GM10266 (cell line): ENCODE results near the gene SLC9A8.
"Not testable (repeated sequence)": the region's sequence is repeated elsewhere in the genome, so short reads cannot be mapped to it uniquely, and the experiment has no call there.

Experiments used
- DNase-seq: peaks from one replicate; pipeline ENCODE4 v3.0.0; 2012; ENCODE audit errors: extremely low spot score
- CTCF ChIP-seq: IDR thresholded peaks from 2 replicates; pipeline ENCODE4 v1.5.1; 2012; ENCODE audit warnings: mild to moderate bottlenecking, low read depth; ENCODE audit not compliant: control insufficient read depth, insufficient read depth; ENCODE audit errors: missing control alignments

The SLC9A8 gene

DNA sequence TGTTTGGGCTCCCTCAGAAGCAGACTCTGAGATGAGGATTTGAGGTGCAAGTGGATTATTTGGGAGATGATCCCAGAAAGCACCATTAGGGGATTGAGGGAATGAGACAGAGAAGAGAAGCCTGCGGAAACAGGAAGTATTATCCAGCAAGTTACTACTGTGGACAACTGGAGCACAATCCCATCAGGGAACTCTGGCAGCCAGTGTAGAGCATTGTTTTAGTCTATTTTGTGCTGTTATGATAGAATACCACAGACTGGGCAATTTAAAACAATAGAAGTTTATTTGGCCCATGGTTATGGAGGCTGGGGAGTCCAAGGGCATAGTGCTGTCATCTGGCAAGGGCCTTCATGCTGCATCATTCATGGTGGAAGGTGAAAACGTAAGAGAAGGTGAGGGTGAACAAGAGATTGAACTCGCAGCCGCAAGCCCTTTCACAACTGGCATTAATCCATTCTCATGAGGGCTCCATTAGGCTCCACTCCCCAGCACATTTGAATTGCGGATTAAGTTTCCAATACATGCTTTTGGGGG lies 43.5 kb upstream of the SLC9A8 start:
- TF ChIP-seq CTCF, result no peak
- DNase-seq, result no peak

DNA sequence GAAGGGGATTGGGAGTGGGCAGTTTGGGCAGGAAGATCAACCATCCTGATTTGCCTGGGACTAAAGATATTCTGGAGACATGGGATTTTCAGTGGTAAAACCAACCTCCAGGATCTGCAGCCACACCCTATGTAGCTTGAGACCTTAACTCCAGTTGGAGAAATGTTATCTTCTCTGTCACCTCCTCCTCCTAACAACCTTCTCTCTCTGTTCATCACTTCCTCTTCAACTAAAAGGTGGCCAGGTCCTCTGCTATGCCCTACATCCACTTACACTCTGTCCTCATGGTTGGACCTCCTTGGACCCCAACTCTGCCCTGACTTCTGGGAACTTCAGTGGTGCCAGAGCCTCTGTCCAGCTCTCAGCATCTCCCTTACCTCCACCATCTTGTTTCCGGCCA lies 42.0 kb upstream of the SLC9A8 start:
- TF ChIP-seq CTCF, result no peak
- DNase-seq, result no peak

- DNase-seq, result not testable (repeated sequence)
Measured at GRCh38 chr20:49774213-49774612, 38.4 kb upstream of the SLC9A8 start.

- no peak for TF ChIP-seq CTCF
- no peak for DNase-seq
Measured at GRCh38 chr20:49775229-49775693, 37.4 kb upstream of the SLC9A8 start.

DNA sequence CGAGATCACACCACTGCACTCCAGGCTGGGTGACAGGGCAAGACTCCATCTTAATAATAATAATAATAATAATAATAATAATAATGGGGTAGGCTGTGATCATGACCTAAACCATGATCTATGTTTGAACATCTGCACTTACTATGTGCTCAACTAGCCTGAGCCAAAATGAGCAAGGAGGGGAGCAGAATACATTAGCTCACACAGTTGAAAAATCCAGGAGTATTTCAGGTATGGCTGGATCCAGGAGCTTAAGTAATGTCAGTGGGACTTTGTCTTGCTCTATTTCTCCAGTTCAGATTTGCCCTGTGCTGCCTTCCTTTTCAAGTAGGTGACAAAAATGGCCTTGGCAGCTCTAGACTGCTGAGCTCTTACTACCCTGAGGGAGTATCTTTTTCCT lies 32.7 kb upstream of the SLC9A8 start:
- no peak for TF ChIP-seq CTCF

GRCh38 chr20:49781676-49782075 lies 31.0 kb upstream of the SLC9A8 start:
- no peak for TF ChIP-seq CTCF
- DNase-seq, result no peak

More for the DNA sequence above, 32.7 kb upstream of the SLC9A8 start:
- no peak for DNase-seq

GRCh38 chr20:49782439-49782838 lies 30.2 kb upstream of the SLC9A8 start:
- DNase-seq, result not testable (repeated sequence)

DNA sequence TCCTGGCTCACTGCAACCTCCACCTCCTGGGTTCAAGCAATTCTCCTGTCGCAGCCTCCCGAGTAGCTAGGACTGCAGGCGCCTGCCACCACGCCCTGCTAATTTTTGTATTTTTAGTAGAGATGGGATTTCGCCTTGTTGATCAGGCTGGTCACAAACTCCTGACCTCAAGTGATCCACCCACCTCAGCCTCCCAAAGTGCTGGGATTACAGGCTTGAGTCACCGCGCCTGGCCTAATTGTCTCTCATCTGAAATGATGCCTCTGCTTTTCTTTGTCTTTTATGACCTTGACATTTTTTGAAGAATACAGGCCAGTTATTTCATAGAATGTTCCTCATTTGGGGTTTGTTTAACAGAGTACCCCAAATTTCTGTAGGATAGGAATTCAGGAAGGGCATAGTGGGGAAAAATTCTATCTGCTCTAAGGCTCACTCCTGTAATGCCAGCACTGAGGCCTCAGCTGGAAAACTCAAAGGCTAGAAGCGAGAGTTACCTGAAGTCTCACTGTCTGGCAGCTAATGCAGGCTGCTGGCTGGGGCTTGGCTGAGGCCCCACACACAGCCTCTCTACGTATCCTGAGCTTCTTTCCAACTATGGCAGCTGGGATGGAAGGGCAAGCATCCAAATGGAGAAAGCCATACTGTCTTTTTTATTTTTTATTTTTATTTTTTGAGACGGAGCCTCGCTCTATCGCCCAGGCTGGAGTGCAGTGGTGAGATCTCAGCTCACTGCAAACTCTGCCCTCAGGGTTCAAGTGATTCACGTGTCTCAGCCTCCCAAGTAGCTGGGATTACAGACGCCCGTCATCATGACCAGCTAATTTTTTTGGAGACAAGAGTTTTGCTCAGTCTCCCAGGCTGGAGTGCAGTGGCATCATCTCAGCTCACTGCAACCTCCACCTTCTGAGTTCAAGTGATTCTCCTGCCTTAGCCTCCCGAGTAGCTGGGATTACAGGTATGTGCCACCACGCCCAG lies 29.3 kb upstream of the SLC9A8 start:
- DNase-seq, result not testable (repeated sequence)
